GM21390 (cell line): Measurements from ENCODE around the gene TEX53.

Source experiments
- ATAC-seq: cut with Tn5 transposase; IDR thresholded peaks from one replicate; pipeline ENCODE4 v1.9.1; 2021; ENCODE audit not compliant: unreplicated experiment

TEX53 gene

DNA sequence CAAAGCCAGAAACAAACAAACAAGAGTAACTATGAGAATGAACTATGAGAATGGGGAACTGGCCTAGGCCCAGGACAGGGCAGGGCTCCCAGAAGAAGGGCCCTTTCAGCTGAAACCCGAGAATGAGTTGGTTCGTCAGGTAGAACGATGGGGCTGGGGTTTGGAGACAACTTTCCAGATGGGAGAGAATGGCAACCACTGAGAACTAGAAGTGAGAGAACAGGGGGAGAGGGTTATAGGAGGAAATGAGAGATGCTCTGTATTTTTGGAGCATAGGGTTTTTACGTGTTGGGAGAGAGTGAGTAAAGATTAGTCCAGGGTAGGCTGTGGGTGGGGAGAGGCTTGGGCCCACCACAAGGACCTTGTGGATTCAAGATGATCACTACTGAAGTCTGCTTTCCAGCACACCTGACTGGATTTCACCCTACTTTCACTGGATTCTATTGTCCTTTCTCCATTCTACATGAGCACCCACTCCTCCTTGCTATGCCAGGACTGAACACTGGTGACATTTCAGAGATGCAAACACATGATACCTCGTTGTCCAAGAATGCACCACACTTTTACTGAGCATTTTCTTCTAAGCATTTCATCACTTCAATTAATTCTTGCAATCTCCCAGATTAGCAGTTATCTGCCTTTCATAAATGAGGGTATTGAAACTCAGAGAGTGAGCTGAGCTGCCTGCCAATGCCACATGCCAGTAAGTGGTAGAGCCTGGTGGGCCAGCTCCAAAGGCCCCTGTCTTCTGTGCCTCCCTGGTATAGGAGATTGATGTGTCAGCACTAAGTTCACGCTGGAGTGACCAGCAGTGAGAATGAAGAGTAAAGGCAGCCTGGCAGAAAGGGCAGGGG, 49.7 kb downstream of the TEX53 start:
- peak; percentile 49 for ATAC-seq

DNA sequence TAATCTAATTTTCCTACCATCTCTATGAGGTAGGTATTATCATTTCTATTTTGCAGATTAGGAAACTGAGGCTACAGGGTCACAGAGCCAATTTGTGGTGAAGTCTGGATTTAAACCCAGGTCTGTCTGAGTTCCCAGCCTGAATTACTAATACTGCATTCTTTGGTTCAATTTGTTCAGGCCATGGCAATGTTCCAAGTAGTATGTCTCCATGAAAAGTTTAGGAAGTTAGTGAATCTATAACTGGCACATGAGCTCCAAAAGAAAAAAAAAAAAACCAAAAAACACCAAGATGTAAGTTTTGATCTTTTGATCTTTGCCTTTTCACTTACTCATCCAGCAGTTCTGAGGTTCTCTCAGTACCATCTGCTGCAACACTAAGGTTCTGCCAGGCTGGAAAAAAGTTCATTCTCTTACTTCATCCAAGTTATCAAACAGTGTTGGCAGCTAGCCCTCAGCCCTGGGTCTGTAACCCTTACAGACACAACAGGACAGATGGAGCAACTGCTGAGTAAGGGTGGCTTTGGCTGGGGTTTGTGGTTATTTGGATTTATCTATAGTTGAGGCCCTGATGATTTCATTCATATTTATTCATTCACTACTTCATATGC, 50.9 kb downstream of the TEX53 start:
- no peak for ATAC-seq
